ENCODE measurements around the gene ARHGAP6. TPM values are rescaled to one million over a fixed set of nuclear protein-coding genes. Genes with fewer than 3 reads are reported as not detected.

ARHGAP6 gene
- total and polyA plus RNA-seq, 2 experiments from 2014 or later = 0.26 to 0.59 TPM

- Histone ChIP-seq H4K20me1 (replicated peaks; ENCODE audit: insufficient read depth) (no peaks in the 10 kb centered on the region), H3K27me3 (ENCODE audit: insufficient read depth) (no peaks in the 10 kb centered on the region), H3K36me3 (ENCODE audit: insufficient read depth) (no peaks in the 10 kb centered on the region), H3K79me2 (replicated peaks; ENCODE audit: insufficient read depth) (no peaks in the 10 kb centered on the region), H3K4me2 (no peak overlapping the region), H3K27ac (ENCODE audit: low read depth) (no peak overlapping the region), H3K9me2 (ENCODE audit: insufficient read depth) (no peaks in the 10 kb centered on the region), H3F3A (replicated peaks; ENCODE audit: low read depth) (no peaks in the 10 kb centered on the region), H3K4me3 (no peak overlapping the region), H2AFZ (no peak overlapping the region), H3K4me1 (ENCODE audit: insufficient read depth) (no peaks in the 10 kb centered on the region)
- Mint-ChIP-seq H3K27me3 (ENCODE audit: insufficient read depth, low read depth, poor library complexity) (no peaks in the 10 kb centered on the region), H3K36me3 (ENCODE audit: low read depth) (no peaks in the 10 kb centered on the region), H3K9me3 (no peaks in the 10 kb centered on the region), H3K27ac (no peak overlapping the region), H3K4me3 (no peak overlapping the region), H3K4me1 (no peaks in the 10 kb centered on the region)
- TF ChIP-seq EZH2phosphoT487 (IDR thresholded peaks at IDR 0.05; ENCODE audit: unreplicated experiment) = no peak
- TF ChIP-seq EZH2 (IDR thresholded peaks at IDR 0.05; ENCODE audit: low read depth, unreplicated experiment) = no peak
- TF ChIP-seq REST (IDR thresholded peaks at IDR 0.05; ENCODE audit: unreplicated experiment) = no peak
- TF ChIP-seq CREB1 (CRISPR knock-in tag; IDR thresholded peaks at IDR 0.05; ENCODE audit: low read depth) = no peak
- no peak for TF ChIP-seq NANOG (IDR thresholded peaks at IDR 0.05; ENCODE audit: borderline replicate concordance)
- no peak for TF ChIP-seq JUNB (IDR thresholded peaks at IDR 0.05; ENCODE audit: unreplicated experiment)
- ATAC-seq (no peak), DNase-seq (ENCODE audit: low spot score) (no peak)
Measured at GRCh38 chrX:11196476-11196875, 469.2 kb downstream of the ARHGAP6 start.

GRCh38 chrX:11193035-11193469 lies 472.7 kb downstream of the ARHGAP6 start:
- H3K27ac Mint-ChIP-seq = no peak overlapping the region
- Histone ChIP-seq H3F3A (replicated peaks; ENCODE audit: low read depth) (no peaks in the 10 kb centered on the region), H3K4me1 (ENCODE audit: insufficient read depth) (no peaks in the 10 kb centered on the region), H3K27me3 (ENCODE audit: insufficient read depth) (no peaks in the 10 kb centered on the region), H3K36me3 (ENCODE audit: insufficient read depth) (no peaks in the 10 kb centered on the region), H3K79me2 (replicated peaks; ENCODE audit: insufficient read depth) (no peaks in the 10 kb centered on the region), H3K9me2 (ENCODE audit: insufficient read depth) (no peaks in the 10 kb centered on the region), H3K4me2 (no peak overlapping the region), H3K4me3 (no peak overlapping the region), H2AFZ (no peak overlapping the region), H4K20me1 (replicated peaks; ENCODE audit: insufficient read depth) (no peaks in the 10 kb centered on the region), H3K27ac (ENCODE audit: low read depth) (no peak overlapping the region)
- ATAC-seq = no peak
- no peak overlapping the region for H3K4me3 Mint-ChIP-seq
- no peaks in the 10 kb centered on the region for H3K36me3 Mint-ChIP-seq (ENCODE audit: low read depth)
- no peaks in the 10 kb centered on the region for H3K4me1 Mint-ChIP-seq
- H3K9me3 Mint-ChIP-seq = no peaks in the 10 kb centered on the region
- no peak for DNase-seq (ENCODE audit: low spot score)
- no peaks in the 10 kb centered on the region for H3K27me3 Mint-ChIP-seq (ENCODE audit: insufficient read depth, low read depth, poor library complexity)
- TF ChIP-seq CTCF (conservative IDR thresholded peaks at IDR 0.05; ENCODE audit: low read depth in 2 of 2) (no peak), POLR2AphosphoS5 (IDR thresholded peaks at IDR 0.05; ENCODE audit: low read depth) (no peak), ZNF331 (CRISPR knock-in tag; IDR thresholded peaks at IDR 0.05; ENCODE audit: low read depth) (no peak), REST (IDR thresholded peaks at IDR 0.05; ENCODE audit: unreplicated experiment) (no peak)
